Stimulated activated CD8-positive, alpha-beta memory T cell treated with anti-CD3 and anti-CD28 coated beads, Interleukin-7, amount 100 ng/mL, for 24 hours (primary cell): ENCODE data around the gene PCSK7.
"Not testable (repeated sequence)": the region's sequence is repeated elsewhere in the genome, so short reads cannot be mapped to it uniquely, and the experiment has no call there.

Experiments
- DNase-seq: peaks from one replicate; pipeline ENCODE4 v3.0.0-alpha.2; 2020; ENCODE audit warnings: low read depth

PCSK7 gene

DNA sequence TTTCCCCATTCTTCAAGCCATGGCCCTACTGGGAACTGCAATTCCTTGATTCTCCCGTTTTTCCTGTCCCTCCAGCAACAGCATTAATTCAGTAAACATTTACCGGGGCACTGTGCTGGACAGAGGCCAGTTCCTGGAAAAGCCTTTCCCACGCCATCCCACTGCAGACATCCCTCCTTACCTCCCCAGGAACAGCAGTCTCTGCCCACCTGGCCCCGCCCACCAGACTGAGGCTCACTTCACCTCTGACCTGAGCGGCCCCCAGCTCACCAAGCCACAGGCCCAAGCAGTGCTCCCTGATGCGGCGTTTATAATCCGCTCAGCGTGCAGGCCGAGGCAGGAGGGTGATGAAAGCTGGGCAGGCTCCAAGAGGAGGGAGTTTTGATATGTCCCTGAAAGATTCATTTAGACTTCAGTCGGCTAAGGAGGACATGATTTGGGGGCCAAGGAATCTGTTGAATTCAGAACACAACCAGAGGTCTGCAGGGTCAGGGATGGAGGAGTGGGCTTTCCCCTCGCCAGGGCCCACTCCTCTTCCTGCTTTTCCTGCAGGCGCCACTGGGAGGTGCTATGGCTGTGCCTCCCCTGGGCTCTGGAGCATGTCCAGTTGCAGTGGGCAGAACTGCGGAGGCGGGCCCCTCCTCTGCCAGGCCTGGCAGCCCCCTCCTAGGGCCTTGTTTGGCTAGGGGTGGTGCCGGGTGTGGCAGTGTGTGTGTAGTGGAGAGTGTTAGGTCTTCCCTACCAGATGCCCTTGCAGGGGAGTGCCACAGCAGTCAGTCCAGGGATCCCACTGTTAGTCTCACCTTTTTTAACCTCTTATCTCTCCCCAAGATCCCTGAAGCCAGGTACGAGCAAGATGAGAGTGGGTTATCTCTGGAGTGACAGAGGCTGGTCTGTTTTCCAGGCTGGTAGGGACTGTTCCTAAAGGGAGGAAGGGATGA is 34.1 kb downstream of the PCSK7 start:
- no peak for DNase-seq

- DNase-seq = no peak
These were observed 34.9 kb downstream of the PCSK7 start for GRCh38 chr11:117197006-117197405.

- no peak for DNase-seq
These were observed 36.1 kb downstream of the PCSK7 start for GRCh38 chr11:117195761-117196160.

DNA sequence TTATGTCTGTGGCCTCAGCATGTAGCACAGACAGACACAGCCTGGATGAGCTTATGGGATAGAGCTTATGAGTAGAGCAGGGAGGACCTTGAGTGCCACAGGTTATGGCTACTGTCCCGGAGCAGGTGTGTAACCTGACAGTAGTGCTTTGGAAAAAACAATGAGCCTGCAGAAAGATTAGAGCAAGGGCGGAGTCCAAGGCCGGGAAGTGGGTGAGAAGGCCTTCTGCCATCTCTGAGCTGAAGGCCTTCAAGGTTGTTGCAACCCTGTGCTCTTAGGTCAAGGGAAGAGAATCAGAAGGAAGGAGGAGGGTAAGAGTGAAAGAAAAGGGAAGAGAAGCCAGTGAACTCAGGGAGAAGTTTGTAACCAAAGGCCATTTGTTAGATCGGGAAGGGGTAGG is 36.6 kb downstream of the PCSK7 start:
- DNase-seq = no peak

- DNase-seq = no peak
These were observed 37.6 kb downstream of the PCSK7 start for GRCh38 chr11:117194267-117194666.

GRCh38 chr11:117193130-117194020 is 38.5 kb downstream of the PCSK7 start:
- no peak for DNase-seq

DNA sequence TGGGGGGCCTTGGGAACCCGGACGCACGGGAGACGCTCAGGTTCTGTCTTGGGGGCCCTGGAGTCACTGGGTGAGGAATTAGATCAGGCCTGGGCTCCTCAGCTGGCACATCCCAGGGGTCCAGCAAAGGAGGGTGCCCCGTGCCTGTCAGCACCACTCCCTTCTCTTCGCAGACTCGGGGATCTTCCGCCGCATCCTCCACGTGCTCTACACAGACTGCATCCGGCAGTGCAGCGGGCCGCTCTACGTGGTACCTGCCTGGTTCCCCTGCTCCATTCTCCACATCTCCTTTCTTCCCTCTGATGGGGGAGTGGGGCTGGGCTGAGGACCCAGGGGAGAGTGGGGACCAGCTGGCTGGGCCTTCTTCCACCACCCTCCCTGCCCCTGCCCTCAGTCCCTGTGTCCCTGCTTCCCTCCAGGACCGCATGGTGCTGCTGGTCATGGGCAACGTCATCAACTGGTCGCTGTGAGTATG is 39.4 kb downstream of the PCSK7 start:
- no peak for DNase-seq

DNA sequence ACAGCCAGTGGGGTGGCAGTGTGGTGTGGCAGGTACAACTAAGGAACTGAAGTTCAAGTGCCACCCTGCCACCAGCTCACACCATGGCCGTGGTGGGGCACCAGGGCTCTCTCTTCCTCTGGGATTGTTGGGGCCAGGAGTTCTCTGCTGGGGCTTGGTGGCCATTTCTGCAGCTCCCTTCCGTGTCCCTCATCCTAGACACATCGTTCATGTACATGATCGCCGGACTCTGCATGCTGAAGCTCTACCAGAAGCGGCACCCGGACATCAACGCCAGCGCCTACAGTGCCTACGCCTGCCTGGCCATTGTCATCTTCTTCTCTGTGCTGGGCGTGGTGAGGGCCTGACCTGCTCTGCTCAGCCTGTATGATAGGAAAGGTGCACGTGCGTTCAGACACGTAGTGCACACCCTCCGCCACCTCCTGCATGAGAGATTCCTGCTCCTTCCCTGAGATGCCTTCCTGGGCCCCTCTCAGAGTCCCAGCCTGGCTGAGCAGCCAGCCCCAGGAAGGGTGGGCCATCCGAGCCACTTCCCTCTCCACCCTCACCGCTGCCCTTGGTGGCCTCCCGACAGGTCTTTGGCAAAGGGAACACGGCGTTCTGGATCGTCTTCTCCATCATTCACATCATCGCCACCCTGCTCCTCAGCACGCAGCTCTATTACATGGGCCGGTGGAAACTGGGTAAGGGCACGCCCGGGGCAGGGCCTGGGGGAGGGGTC is 40.0 kb downstream of the PCSK7 start:
- no peak for DNase-seq

DNA sequence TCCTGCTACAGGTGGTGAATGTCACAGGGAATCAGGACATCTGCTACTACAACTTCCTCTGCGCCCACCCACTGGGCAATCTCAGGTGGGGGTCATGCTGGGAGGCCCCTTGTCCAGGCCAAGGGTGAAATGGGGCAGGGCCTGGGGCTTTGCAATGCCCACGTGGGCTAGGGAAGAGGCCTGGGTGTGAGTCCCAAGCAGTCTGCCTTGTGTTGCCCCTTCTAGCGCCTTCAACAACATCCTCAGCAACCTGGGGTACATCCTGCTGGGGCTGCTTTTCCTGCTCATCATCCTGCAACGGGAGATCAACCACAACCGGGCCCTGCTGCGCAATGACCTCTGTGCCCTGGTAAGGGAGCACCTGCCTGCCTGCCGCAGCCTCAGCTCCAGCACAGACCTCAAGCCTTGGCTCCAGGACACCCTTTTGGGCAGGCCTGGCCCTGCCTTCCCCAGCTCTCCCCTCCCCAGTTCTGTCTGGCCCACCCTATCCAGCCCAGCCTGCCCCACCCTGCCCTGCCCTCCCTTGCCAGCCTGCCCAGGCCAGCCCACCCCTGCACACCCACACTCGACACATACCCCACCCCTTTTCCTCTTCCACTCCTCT is 41.8 kb downstream of the PCSK7 start:
- no peak for DNase-seq

DNA sequence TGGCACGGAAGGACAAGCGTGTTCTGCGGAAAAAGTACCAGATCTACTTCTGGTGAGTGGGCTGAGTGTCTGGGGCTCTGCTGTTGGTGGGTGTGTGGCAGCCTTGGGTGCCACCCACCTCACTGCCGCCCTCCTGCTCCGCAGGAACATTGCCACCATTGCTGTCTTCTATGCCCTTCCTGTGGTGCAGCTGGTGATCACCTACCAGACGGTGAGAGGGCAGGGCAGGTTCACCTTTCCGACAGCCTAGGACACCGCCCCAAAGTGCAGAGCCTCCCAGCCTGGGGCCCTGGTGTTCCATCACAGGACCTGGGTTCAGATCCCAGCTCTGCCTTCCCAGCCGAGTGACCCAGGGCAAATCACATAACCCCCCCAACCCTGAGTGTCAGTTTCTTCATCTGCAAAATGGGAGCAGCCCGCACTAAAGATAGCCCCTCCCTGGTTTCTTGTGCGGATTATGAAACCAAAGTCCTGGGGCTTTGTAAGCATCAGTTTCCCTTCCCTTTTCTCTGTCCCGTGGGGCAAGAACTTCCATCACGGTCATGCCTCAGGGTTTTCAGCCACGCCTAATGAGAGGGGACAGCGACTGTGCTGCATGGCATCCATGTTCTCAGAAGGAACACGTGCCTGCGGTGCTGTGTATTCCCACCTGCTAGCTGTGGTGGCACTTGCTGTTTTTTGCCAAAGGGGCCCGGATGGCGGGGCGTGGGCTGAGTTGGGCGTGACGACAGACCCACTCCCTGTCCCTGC is 42.5 kb downstream of the PCSK7 start:
- DNase-seq = no peak

DNA sequence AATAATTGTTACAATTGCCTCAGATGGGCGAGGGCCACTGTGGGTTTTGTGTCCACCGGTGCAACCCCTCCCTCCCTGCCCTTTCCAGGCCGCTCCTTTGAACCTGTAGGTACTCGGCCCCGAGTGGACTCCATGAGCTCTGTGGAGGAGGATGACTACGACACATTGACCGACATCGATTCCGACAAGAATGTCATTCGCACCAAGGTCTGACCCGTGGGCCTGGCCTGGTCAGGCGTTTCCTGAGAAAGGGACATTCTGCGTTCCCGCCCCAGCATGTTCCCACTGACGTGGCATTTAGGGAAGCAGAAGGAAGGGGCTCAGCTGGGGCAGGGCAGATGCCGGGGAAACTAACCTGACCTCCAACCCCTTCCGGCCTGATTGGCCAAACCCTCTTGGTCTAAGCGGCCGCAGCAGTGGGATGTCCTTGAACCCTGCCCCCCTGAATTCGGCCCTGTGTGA is 43.2 kb downstream of the PCSK7 start:
- no peak for DNase-seq

DNA sequence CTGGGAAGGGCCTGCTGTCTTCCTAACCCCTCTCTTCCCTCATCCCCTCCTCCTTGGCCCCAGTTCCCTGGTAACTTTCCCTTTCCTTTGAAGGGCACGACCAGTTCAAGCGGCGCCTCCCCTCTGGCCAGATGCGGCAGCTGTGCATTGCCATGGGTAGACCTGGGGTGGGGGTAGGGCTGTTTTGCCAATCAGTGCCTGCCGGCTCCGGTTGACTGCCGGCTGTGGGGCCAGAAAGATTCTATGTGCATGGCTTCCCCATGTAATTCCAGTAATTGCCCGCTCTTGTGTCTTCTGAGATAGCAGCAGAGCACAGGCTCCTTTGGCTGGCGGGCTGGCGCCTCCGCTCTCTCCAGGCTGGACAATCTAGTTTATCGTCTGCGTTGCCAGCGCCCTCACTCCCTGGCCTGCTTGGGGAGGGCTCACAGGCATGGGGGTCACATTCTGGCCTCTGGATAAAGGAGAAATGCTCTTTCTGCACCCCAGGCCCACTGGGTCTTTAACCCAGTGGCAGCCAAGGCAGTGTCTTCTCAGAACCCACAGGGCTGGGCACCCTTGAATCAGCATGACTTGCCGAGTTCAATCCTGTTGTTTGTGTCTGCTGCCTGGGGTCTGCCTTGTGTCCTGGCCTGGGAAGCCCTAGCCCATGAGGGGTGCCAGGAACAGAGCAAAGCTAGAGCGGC is 43.9 kb downstream of the PCSK7 start:
- DNase-seq = no peak

DNA sequence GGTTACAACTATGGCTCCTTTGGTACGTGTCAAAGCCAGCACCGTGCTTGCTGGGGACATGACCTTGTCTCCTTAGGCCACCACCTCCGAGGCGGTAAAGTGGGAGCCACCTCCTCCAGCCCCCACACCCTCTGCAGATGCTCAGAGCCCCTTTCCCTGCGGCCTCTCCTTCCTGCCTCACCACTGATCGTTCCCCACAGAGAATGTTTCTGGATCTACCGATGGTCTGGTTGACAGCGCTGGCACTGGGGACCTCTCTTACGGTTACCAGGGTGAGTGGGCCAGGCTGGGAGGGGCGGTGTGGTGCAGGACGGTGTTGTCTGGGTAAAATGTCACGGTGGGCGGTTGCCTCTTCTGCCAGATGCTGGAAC is 44.5 kb downstream of the PCSK7 start:
- DNase-seq = no peak

GRCh38 chr11:117187007-117187406 is 44.9 kb downstream of the PCSK7 start:
- no peak for DNase-seq

GRCh38 chr11:117186431-117186761 is 45.5 kb downstream of the PCSK7 start:
- DNase-seq = no peak

- DNase-seq = no peak
These were observed 46.0 kb downstream of the PCSK7 start for GRCh38 chr11:117185736-117186430.

- no peak for DNase-seq
These were observed 48.0 kb downstream of the PCSK7 start for GRCh38 chr11:117183724-117184349.

- not testable (repeated sequence) for DNase-seq
These were observed 48.7 kb downstream of the PCSK7 start for GRCh38 chr11:117183178-117183577.

DNA sequence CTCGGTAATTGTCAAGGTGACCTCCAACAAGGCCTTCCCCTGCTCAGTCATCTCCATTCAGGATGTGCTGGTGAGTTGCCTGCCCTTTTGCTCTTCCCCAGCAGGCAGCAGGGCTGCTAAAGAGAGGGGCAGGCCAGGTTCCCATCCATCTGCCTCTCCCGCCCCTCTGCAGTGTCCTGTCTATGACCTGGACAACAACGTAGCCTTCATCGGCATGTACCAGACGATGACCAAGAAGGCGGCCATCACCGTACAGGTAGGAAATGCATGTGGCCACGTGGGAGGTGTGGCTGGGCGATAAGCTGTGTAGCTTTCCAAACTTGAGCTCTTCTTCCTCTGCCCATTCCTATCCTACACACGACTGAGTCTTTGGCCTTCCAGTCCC is 49.3 kb downstream of the PCSK7 start:
- no peak for DNase-seq
